ENCODE results near the gene AP1M1.
"Not testable (repeated sequence)": the region's sequence is repeated elsewhere in the genome, so short reads cannot be mapped to it uniquely, and the experiment has no call there.

AP1M1 gene

DNA sequence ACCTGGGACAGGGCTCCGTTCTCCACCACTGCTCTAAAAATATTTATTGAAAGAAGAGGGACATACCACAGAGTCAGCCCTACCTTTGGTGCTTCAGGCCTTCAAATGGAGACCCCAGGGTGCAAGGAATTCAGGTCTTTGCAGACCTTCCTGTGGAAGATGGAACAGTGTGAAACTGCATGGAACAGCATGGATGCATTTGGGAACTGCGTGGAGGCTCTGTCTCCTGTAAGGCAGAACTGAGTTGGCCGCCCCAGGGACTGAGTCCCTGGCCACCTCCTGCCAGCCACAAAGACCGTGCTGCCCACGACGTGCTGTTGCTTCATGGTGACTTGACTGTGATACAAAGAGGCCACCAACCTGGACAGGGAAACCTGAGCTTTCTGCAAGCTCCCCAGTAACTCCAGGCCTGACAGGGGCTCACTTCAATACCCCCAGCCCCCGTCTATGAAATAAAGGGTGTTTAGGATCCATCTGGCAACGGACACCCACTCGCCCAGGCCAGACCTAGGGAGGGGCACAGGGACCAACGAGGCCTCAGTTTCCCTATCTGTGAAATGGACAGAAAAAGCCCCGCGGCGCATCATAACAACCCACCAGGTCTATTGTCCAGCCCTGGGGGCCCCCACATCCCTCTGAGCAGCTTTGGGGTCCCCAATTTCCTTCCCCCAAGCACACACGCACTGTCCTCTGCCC is 68.3 kb downstream of the AP1M1 start:
- no peak for DNase-seq

DNA sequence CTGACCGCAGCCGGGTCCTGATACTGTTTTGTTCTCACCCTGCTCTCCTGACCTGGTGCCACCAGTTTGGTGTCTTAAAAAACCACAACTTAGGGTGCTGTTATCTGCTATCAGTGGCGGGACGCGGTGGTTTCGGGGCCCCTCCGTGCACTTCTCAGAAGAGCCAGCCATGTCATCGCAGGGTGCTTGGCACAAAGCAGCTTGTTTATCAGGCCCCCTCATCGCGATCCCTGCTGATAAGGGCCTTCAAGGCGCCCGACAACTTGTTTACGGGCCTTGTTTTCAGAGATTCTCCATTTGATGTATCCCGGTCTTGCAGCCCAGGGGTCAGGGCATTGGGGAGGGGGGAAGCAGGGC is 68.9 kb downstream of the AP1M1 start:
- peak; percentile 85 for DNase-seq

DNA sequence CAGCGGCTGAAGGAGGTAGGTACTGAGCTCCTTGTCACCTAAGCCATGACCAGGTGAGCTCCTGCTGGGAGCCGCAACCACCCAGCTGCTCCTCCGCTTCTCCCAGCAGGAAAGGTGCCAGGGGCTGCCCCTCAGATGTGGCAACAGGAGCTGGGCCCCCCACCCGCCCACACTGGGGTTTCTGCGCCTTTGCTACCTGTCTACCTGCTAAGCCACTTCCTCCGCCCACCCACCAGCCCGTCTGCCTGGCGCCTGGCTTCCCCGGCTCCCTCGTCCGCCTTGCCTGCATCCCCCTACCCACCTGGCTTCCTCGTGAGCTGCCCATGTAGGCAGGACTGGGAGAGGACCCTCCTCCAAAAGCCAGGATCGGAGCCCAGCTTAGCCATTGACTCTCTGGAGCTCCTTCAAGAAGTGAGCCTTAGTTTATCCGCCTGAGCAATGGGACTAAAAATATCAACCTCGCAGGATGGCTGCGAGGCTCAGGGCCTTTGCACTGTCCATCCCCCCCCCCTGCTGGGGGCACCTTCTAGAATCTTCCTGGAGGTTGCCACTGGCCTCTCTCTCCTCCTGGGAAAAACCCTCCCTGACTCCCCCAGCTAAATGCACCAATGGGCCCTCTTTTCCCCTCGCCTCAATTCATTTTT is 71.1 kb downstream of the AP1M1 start:
- DNase-seq: peak; percentile 41

DNA sequence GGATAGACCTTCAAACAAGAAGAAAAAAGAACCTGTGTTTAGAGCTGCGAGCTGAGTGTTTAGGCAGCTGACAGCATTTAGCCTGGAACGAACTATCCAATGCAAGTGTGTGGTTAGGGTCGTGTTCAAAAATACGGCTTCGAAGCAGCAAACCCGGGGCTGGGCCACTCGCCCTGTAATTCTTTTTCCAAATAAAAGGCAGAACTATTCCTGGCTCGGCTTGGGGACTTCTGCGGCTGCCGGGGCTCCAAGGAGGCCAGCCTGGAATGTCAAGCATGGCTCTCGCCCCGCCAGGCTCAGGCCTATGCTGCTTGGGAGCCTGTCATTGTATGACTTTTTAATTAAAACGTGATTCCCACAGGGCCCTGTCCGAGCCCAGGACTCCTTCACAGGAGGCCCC is 75.2 kb downstream of the AP1M1 start:
- DNase-seq: no peak

DNA sequence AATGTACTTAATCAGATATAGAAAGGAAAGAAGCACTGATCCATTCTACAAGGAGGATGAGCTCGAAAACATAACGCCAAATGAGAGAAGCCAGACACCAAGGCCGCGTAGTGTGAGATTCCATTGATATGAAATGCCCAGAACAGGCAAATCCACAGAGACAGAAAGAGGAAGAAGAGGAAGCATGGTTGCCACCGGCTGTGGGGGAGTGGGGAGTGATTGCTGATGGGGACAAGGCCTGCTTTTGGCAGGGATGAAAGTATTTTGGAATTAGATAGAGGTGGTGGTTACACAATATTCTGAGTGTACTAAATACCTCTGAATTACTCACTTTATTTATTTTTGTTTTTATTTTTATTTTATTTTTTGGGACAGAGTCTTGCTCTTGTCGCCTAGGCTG is 76.7 kb downstream of the AP1M1 start:
- no peak for DNase-seq

DNA sequence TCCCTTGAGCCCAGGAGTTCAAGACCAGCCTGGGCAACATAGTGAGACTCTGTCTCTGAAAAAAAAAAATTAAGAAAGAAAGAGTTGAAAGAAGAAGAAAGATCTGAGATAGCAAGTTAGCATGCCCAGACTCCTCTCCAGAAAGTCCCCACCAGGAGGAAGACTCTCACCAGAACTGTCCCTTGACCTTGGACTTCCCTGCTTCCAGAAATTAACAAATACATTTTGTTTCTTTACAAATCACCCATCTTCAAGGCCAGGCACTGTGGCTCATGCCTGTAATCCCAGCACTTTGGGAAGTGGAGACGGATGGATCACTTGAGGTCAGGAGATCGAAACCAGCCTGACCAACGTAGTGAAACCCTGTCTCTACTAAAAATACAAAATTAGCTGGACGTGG is 82.6 kb downstream of the AP1M1 start:
- DNase-seq: no peak

DNA sequence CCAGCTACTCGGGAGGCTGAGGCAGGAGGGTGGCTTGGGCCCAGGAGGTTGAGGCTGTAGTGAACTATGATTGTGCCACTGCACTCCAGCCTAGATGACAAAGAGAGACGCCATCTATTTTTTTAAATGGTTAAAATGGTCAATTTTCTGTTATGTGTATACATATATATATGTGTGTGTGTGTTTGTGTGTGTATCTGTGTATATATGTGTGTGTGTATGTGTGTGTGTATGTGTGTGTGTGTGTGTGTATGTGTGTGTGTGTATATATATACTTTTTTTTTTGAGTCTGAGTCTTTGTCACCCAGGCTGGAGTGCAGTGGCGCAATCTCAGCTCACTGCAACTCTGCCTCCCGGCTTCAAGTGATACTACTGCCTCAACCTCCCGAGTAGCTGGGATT is 84.0 kb downstream of the AP1M1 start:
- DNase-seq: no peak

DNA sequence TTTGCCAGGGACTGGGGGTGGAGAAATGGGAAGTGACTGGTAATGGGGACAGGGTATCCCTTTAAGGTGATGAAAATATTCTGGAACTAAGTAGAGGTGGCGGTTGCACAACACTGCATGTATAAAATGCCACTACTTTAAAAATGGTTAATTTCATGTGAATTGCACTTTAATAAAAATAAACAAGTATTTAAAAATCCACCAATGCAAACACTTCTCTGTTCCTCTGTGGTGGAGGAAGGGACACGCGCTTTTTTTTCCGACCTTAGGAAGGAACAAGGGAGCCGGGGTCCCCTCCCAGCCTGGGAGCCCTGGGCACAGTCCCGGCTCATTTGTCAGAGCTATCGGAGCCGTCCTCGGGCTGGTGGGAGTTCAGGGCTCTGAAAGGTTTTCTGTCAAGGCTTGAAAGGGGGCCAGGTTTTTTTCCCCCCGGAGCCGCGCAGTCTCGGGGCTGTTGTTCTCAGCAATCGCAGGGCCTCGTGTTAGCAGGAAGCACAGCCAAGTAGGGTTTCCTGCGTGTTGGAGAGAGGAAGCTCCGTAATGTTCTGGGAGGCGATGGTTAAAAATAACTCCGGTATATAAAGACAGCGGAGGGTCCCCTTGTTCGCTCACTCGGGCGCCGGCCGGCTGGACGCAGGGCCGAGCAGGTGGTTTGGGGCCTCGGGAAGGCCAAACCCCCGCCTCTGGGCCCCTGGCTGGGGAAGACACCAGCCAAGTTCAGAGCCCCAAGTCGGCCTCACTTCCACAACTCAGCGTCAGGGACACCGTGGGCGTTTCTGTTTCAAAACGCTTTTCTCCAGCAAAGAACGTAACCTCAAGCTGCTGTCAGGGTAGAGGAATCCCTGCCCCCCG is 85.7 kb downstream of the AP1M1 start:
- DNase-seq: peak; percentile 73

DNA sequence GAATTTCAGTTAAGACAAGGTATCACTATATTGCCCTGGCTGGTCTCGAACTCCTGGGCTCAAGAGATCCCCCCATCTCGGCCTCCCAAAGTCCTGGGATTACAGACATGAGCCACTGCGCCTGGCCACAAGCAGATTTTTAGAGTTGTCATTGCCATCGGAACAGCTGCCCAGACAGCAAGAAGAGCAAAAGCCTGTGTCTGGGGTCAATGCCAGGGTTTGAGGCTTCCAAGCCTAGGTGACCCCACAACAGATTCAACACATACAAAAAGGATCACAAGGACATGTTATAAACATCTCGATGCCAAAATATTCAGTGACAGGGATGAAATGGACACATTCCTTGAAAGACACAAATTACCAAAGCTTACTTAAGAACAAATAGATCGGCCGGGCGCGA is 86.8 kb downstream of the AP1M1 start:
- DNase-seq: no peak

DNA sequence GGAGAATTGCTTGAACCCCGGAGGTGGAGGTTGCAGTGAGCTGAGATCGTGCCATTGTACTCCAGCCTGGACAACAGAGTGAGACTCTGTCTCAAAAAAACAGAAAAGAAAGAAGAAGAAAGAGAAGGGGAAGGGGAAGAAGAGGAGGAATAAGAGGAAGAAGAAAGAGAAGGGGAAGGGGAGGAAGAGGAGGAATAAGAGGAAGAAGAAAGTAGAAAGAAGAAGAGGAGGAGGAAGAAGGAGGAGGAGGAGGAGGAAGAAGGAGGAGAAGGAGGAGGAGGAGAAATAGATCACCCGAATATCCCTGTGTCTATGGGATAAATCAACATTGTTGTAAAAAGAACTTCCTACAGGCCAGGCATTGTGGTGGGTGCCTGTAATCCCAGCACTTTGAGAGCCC is 87.4 kb downstream of the AP1M1 start:
- not testable (repeated sequence) for DNase-seq

DNA sequence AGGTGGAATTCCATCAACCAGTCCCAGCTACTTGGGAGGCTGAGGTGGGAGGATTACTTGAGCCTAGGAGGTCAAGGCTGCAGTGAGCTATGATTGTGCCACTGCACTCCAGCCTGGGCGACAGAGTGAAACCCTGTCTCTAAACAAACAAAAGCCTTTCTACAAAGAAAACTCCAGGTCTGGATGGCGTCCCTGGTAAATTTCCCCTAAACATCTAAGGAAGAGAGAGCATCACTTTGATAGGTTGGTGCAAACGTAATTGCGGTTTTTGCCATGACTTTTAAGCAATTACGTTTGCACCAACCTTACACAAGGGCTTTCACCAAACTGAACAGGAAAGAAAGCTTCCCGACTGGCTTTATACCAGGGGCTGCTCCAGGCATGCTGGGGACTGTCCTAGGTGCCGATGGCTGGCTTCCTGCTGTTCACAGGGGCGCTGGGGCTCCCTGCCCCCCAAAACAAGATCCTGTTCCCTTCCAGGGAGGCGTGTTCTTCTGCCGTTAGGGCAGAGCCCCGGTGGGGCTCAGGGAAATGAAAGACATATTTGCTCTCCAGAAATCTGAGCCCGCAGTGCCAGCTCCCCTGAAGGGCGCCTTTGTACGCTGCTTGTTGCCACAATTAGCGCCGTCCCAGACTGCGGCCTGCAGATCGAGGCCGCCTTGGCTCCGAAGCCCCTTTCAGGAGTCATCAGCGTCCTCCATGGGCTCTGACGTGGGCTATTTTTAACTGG is 88.2 kb downstream of the AP1M1 start:
- peak; percentile 31 for DNase-seq

DNA sequence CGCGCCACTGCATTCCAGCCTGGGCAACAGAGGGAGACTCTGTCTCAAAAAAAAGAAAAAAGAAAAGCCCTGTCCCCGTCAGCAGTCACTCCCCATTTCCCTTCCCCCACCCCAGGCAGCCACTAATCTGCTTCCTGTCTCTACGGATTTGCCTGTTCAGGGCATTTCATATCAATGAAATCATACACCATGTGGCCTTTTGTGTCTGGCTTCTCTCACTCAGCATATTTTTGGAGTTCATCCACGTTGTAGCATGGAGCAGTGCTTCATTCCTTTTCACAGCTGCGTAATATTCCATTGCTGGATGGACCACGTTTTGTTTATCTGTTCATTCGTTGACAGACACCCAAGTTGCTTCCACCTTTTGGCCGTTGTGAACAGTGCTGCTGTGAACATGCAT is 90.8 kb downstream of the AP1M1 start:
- peak; percentile 24 for DNase-seq

DNA sequence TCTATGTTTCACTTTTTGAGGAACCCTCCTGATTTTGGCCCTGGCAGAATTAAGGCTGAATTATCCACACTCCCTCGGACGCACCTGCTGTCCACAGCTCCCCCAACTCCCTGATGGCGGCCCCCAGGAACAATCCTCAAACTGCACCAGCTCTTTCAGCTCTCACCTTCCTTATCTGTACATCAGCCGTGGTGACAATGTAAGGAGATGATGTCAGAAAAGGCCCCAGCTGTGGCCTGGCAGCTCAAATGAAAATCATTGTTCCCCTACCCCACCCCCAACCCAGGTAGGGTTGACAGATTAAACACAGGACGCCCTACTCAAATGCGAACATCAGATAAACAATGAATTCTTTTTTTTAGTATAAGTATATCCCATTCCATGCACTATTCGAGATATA is 91.9 kb downstream of the AP1M1 start:
- no peak for DNase-seq

DNA sequence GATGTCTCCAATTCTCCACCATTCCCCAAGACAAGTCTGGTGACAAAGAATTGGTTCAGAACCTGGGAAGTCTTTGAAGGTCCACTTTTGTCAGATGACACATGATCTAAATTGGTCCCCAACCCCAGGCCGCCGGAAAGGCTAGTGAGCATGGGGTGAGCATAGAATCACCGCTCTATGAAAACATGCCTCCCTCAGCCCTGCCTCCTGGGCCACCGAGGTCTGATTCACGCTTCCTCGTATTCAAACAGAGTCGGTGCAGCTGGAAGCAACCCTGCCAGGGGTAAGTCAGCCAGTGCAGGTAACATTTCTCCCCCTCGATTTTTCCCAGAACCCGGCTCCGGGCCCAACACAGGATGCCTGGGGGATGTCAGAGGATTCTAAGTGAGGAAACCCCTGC is 93.0 kb downstream of the AP1M1 start:
- DNase-seq: no peak

DNA sequence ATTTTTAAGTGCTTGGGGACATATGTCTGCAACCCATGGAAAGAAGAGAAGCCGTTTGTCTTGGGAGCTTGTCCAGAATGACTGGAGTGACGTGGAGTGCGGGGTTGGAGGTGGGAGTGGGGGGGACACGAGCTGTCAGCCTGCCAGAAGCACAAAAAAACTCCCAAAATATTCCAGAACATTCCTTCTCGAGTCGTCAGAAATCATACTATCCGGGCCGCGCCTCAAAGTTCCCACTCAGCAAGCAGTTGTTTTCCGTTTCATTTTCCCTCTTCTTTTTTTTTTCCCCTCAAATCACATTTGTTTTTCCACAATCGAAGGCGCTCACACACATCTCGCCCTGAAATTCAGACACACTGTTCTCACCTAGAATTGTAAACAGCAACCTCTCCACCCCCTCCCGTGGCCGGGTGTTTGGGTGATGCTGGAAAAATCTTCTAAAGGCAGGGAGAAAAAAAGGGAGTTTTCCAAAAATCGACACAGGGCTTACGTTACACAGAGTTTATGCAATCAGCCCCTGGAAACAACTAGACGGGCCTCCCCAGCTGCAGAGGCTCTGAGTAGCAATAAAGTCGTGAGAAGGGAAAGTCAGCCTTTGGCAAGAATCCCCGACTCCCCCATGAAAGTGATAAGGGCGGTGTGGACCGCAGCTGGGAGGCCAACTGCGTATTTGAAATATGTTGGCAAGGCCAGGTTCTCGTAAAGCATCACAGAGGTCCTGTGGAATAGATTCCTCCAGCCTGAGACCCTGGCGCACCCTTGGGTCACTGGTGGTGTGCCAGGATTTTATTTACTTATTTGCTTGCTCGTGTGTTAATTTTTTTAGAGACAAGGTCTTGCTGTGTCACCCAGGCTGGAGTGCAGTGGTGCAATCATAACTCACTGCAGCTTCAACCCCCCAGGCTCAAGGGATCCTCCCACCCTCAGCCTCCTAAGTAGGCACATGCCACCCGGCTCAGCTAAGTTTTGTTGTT is 95.7 kb downstream of the AP1M1 start:
- no peak for DNase-seq

DNA sequence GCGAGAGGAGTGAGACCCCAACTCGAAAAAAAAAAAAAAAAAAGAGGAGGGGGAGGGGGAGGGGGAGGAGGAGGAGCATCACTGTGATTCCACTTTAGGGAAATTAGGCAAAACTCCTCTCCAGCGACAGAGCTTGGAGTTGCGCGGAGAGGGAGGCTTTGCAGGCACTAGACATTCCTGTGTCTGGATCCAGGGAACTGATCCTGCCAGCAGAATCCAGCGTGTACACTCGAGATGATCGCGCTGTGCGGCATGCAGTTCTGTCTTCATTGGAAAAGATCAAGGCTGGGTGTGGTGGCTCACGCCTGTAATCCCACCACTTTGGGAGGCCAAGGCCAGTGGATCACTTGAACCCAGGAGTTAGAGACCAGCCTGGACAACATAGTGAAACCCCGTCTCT is 97.3 kb downstream of the AP1M1 start:
- DNase-seq: no peak

Measured in CD4-positive, alpha-beta T cell treated with Interleukin-15 for 1 hour (primary cell).